ENCODE data around the gene BCAR3. TPM values are rescaled to one million over a fixed set of nuclear protein-coding genes. Genes with fewer than 3 reads are reported as not detected.

The BCAR3 gene
- polyA plus RNA-seq, 2 of the 4 experiments (the other 2 are of a cell fraction), result 31.6 to 33.4 TPM

DNA sequence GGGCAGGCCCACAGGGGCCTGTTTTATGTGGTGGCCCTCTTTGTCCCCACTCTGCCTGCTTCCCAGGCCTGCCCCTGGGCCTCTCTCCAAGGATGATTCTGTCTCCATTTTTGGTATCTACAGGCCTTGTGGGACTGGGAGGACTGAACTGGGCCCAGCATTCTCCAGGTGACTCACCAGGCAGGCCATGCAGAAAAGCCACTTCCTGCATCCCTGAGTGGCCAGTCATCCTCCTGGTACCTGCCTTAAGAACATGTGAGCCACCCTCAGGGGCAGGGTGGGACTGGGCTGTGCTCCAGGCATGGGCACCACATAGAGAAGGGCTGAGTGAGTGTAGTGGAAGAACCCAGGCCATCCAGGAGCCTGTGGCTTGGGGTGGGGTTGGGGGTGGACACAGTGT is 20.0 kb upstream of the BCAR3 start:
- CTCF ChIA-PET, result interaction anchor here (1.0 to 1.3 kb wide), 4 partner anchors 9 to 112 kb away, joined by 3 to 4 read pairs (median 3); no protein-coding TSS in a partner anchor
- Histone ChIP-seq H3K27ac (peak overlapping the region; percentile 98 to 99), H3K4me2 (peak overlapping the region; percentile 72), H3K4me1 (peaks cover 68% of the 10 kb centered on the region), H3K9me3 (no peaks in the 10 kb centered on the region), H3K4me3 (no peak overlapping the region)
- FAIRE-seq (peak; percentile 73), DNase-seq (ENCODE audit: low read depth in 1 of 2, low spot score in 1 of 2) (peak; percentile 91 to 93), ATAC-seq (peak; percentile 88 to 89)
- POLR2A ChIA-PET, result interaction anchor here (1.8 to 2.0 kb wide), 2 partner anchors 9 to 20 kb away, joined by 7 to 13 read pairs; partner anchors contain the start of gene BCAR3
- TF ChIP-seq, protein P1, sequence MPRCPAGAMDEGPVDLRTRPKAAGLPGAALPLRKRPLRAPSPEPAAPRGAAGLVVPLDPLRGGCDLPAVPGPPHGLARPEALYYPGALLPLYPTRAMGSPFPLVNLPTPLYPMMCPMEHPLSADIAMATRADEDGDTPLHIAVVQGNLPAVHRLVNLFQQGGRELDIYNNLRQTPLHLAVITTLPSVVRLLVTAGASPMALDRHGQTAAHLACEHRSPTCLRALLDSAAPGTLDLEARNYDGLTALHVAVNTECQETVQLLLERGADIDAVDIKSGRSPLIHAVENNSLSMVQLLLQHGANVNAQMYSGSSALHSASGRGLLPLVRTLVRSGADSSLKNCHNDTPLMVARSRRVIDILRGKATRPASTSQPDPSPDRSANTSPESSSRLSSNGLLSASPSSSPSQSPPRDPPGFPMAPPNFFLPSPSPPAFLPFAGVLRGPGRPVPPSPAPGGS (IDR thresholded peaks at IDR 0.05), result no peak
- TF ChIP-seq PHF8 (IDR thresholded peaks at IDR 0.05; ENCODE audit: borderline replicate concordance, low read depth), result no peak
- TF ChIP-seq, protein P2, sequence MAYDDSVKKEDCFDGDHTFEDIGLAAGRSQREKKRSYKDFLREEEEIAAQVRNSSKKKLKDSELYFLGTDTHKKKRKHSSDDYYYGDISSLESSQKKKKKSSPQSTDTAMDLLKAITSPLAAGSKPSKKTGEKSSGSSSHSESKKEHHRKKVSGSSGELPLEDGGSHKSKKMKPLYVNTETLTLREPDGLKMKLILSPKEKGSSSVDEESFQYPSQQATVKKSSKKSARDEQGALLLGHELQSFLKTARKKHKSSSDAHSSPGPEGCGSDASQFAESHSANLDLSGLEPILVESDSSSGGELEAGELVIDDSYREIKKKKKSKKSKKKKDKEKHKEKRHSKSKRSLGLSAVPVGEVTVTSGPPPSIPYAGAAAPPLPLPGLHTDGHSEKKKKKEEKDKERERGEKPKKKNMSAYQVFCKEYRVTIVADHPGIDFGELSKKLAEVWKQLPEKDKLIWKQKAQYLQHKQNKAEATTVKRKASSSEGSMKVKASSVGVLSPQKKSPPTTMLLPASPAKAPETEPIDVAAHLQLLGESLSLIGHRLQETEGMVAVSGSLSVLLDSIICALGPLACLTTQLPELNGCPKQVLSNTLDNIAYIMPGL (CRISPR knock-in tag; IDR thresholded peaks at IDR 0.05; ENCODE audit: borderline replicate concordance), result no peak
- 0 out of 2 replicates have a peak, but pooled peaks have one; percentile 30 for TF ChIP-seq HOXB5 (CRISPR knock-in tag; IDR thresholded peaks at IDR 0.05)
- no peak for TF ChIP-seq SREBF2 (IDR thresholded peaks at IDR 0.05)
- TF ChIP-seq TP53 (CRISPR knock-in tag; IDR thresholded peaks at IDR 0.05), result no peak
- TF ChIP-seq RAD21 (conservative IDR thresholded peaks at IDR 0.05 in 1 of 2, IDR thresholded peaks at IDR 0.05 in 1 of 2), result peak; percentile 15; a peak in 2 of 5 replicates
- TF ChIP-seq, protein P3, sequence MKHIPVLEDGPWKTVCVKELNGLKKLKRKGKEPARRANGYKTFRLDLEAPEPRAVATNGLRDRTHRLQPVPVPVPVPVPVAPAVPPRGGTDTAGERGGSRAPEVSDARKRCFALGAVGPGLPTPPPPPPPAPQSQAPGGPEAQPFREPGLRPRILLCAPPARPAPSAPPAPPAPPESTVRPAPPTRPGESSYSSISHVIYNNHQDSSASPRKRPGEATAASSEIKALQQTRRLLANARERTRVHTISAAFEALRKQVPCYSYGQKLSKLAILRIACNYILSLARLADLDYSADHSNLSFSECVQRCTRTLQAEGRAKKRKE (CRISPR knock-in tag; IDR thresholded peaks at IDR 0.05; ENCODE audit: low read depth), result peak; percentile 61; the same call in 1 of the 2 replicates
- TF ChIP-seq KDM5A (IDR thresholded peaks at IDR 0.05), result no peak
- TF ChIP-seq HDAC2 (IDR thresholded peaks at IDR 0.05), result no peak
- TF ChIP-seq, protein P4, sequence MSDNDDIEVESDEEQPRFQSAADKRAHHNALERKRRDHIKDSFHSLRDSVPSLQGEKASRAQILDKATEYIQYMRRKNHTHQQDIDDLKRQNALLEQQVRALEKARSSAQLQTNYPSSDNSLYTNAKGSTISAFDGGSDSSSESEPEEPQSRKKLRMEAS (IDR thresholded peaks at IDR 0.05), result peak; percentile 90
- no peak for TF ChIP-seq CBX8 (IDR thresholded peaks at IDR 0.05)
- TF ChIP-seq FOXS1 (CRISPR knock-in tag; IDR thresholded peaks at IDR 0.05), result no peak
- TF ChIP-seq POLR2AphosphoS2 (conservative IDR thresholded peaks at IDR 0.05; ENCODE audit: low read length), result no peak
- TF ChIP-seq, protein P5, sequence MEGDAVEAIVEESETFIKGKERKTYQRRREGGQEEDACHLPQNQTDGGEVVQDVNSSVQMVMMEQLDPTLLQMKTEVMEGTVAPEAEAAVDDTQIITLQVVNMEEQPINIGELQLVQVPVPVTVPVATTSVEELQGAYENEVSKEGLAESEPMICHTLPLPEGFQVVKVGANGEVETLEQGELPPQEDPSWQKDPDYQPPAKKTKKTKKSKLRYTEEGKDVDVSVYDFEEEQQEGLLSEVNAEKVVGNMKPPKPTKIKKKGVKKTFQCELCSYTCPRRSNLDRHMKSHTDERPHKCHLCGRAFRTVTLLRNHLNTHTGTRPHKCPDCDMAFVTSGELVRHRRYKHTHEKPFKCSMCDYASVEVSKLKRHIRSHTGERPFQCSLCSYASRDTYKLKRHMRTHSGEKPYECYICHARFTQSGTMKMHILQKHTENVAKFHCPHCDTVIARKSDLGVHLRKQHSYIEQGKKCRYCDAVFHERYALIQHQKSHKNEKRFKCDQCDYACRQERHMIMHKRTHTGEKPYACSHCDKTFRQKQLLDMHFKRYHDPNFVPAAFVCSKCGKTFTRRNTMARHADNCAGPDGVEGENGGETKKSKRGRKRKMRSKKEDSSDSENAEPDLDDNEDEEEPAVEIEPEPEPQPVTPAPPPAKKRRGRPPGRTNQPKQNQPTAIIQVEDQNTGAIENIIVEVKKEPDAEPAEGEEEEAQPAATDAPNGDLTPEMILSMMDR (IDR thresholded peaks at IDR 0.05), result no peak
- no peak for TF ChIP-seq RCOR1 (IDR thresholded peaks at IDR 0.05; ENCODE audit: low read depth, low read length)
- TF ChIP-seq MYC (IDR thresholded peaks at IDR 0.05; ENCODE audit: borderline replicate concordance, low read length), result 0 out of 2 replicates have a peak, but pooled peaks have one; percentile 19
- TF ChIP-seq, protein P6, sequence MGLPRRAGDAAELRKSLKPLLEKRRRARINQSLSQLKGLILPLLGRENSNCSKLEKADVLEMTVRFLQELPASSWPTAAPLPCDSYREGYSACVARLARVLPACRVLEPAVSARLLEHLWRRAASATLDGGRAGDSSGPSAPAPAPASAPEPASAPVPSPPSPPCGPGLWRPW (IDR thresholded peaks at IDR 0.05), result no peak
- TF ChIP-seq JUNB (IDR thresholded peaks at IDR 0.05), result peak; percentile 75
- TF ChIP-seq, protein P7, sequence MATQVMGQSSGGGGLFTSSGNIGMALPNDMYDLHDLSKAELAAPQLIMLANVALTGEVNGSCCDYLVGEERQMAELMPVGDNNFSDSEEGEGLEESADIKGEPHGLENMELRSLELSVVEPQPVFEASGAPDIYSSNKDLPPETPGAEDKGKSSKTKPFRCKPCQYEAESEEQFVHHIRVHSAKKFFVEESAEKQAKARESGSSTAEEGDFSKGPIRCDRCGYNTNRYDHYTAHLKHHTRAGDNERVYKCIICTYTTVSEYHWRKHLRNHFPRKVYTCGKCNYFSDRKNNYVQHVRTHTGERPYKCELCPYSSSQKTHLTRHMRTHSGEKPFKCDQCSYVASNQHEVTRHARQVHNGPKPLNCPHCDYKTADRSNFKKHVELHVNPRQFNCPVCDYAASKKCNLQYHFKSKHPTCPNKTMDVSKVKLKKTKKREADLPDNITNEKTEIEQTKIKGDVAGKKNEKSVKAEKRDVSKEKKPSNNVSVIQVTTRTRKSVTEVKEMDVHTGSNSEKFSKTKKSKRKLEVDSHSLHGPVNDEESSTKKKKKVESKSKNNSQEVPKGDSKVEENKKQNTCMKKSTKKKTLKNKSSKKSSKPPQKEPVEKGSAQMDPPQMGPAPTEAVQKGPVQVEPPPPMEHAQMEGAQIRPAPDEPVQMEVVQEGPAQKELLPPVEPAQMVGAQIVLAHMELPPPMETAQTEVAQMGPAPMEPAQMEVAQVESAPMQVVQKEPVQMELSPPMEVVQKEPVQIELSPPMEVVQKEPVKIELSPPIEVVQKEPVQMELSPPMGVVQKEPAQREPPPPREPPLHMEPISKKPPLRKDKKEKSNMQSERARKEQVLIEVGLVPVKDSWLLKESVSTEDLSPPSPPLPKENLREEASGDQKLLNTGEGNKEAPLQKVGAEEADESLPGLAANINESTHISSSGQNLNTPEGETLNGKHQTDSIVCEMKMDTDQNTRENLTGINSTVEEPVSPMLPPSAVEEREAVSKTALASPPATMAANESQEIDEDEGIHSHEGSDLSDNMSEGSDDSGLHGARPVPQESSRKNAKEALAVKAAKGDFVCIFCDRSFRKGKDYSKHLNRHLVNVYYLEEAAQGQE (IDR thresholded peaks at IDR 0.05), result no peak
- no peak for TF ChIP-seq MAFK (IDR thresholded peaks at IDR 0.05; ENCODE audit: partially characterized antibody)
- TF ChIP-seq NR3C1 (IDR thresholded peaks at IDR 0.05), result no peak
- TF ChIP-seq HOXA7 (CRISPR knock-in tag; IDR thresholded peaks at IDR 0.05), result no peak
- TF ChIP-seq NFE2L2 (conservative IDR thresholded peaks at IDR 0.05; ENCODE audit: low read length), result no peak
- TF ChIP-seq, protein P8, sequence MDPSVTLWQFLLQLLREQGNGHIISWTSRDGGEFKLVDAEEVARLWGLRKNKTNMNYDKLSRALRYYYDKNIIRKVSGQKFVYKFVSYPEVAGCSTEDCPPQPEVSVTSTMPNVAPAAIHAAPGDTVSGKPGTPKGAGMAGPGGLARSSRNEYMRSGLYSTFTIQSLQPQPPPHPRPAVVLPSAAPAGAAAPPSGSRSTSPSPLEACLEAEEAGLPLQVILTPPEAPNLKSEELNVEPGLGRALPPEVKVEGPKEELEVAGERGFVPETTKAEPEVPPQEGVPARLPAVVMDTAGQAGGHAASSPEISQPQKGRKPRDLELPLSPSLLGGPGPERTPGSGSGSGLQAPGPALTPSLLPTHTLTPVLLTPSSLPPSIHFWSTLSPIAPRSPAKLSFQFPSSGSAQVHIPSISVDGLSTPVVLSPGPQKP (IDR thresholded peaks at IDR 0.05; ENCODE audit: low read depth, low read length), result no peak
- TF ChIP-seq POLR2A (IDR thresholded peaks at IDR 0.05; ENCODE audit: low read length), result no peak
- peak; percentile 52 for TF ChIP-seq ZFP36 (IDR thresholded peaks at IDR 0.05; ENCODE audit: borderline replicate concordance, partially characterized antibody)
- TF ChIP-seq TFCP2L1 (CRISPR knock-in tag; IDR thresholded peaks at IDR 0.05), result no peak
- 0 out of 2 replicates have a peak, but pooled peaks have one; percentile 27 for TF ChIP-seq EHF (CRISPR knock-in tag; IDR thresholded peaks at IDR 0.05)
- peak; percentile 60 for TF ChIP-seq FOSL2 (IDR thresholded peaks at IDR 0.05)
- TF ChIP-seq FOSL2 (CRISPR knock-in tag; IDR thresholded peaks at IDR 0.05), result peak; percentile 96
- no peak for TF ChIP-seq ZNF302 (CRISPR knock-in tag; IDR thresholded peaks at IDR 0.05)

Measured in A549 (cell line).